ENCODE results near the gene GLT6D1.
"Not testable (repeated sequence)": the region's sequence is repeated elsewhere in the genome, so short reads cannot be mapped to it uniquely, and the experiment has no call there.

The GLT6D1 gene

GRCh38 chr9:135664801-135665794, 25.8 kb upstream of the GLT6D1 start:
- DNase-seq: no peak

- no peak for DNase-seq
Observed at GRCh38 chr9:135664266-135664665, 24.9 kb upstream of the GLT6D1 start.

GRCh38 chr9:135663857-135664256, 24.5 kb upstream of the GLT6D1 start:
- DNase-seq: no peak

GRCh38 chr9:135663451-135663770, 24.1 kb upstream of the GLT6D1 start:
- no peak for DNase-seq

GRCh38 chr9:135662758-135663450, 23.6 kb upstream of the GLT6D1 start, which contains the start of gene LCN9:
Gene LCN9, plus strand, starts transcription at chr9:135663309. Its CDS starts 13 bp downstream, at chr9:135663322.
- DNase-seq: no peak

- no peak for DNase-seq
Observed at GRCh38 chr9:135661816-135662560, 22.6 kb upstream of the GLT6D1 start.

- DNase-seq: no peak
Observed at GRCh38 chr9:135660407-135660806, 21.1 kb upstream of the GLT6D1 start.

- DNase-seq: no peak
Observed at GRCh38 chr9:135659252-135659651, 19.9 kb upstream of the GLT6D1 start.

GRCh38 chr9:135657416-135657815, 18.1 kb upstream of the GLT6D1 start:
- DNase-seq: no peak

GRCh38 chr9:135655317-135655716, 16.0 kb upstream of the GLT6D1 start:
- DNase-seq: no peak

GRCh38 chr9:135650408-135650807, 11.1 kb upstream of the GLT6D1 start:
- DNase-seq: no peak

GRCh38 chr9:135649508-135649907, 10.2 kb upstream of the GLT6D1 start:
- no peak for DNase-seq

- DNase-seq: no peak
Observed at GRCh38 chr9:135648494-135649410, 9.4 kb upstream of the GLT6D1 start.

GRCh38 chr9:135647884-135648283, 8.5 kb upstream of the GLT6D1 start:
- no peak for DNase-seq

- DNase-seq: no peak
Observed at GRCh38 chr9:135644631-135645218, 5.4 kb upstream of the GLT6D1 start.

GRCh38 chr9:135641745-135642144, 2.4 kb upstream of the GLT6D1 start:
- no peak for DNase-seq

- DNase-seq: no peak
Observed at GRCh38 chr9:135641047-135641446, 1.7 kb upstream of the GLT6D1 start.

GRCh38 chr9:135636930-135637530, 2.3 kb downstream of the GLT6D1 start:
- not testable (repeated sequence) for DNase-seq

GRCh38 chr9:135632841-135633240, 6.5 kb downstream of the GLT6D1 start:
- no peak for DNase-seq

GRCh38 chr9:135624282-135624681, 15.1 kb downstream of the GLT6D1 start:
- no peak for DNase-seq

GRCh38 chr9:135622415-135623020, 16.8 kb downstream of the GLT6D1 start:
- DNase-seq: no peak
